OCI-LY3 (cell line): ENCODE results near the gene EFCAB6.

ENCODE experiments used
- H2AFZ ChIP-seq: fragments of 200-600, 300-600 bp; shearing (Covaris generic); 2 replicates; pipeline ENCODE4 v1.6.0; 2014; ENCODE audit warnings: antibody characterized with exemption, low read depth, low read length
- H3K27ac ChIP-seq: fragments of 200-600, 300-600 bp; sonication (generic); 2 replicates; pipeline ENCODE4 v1.5.1; 2014; ENCODE audit warnings: mild to moderate bottlenecking, low read length, moderate library complexity, mixed read lengths
- H3K27me3 ChIP-seq: fragments of 200-600, 300-600 bp; sonication (generic); 2 replicates; pipeline ENCODE4 v1.6.1; 2014; ENCODE audit warnings: low read depth, low read length, mixed read lengths
- H3K36me3 ChIP-seq: fragments of 200-600, 300-600 bp; sonication (generic); replicated peaks from 2 replicates; pipeline ENCODE3; 2014; ENCODE audit warnings: low read depth, low read length, mixed read lengths
- H3K4me1 ChIP-seq: fragments of 300-600, 200-600 bp; sonication (generic); 2 replicates; pipeline ENCODE4 v1.6.1; 2014; ENCODE audit warnings: low read length, mixed read lengths
- H3K4me2 ChIP-seq: fragments of 200-600, 300-600 bp; sonication (generic); 2 replicates; pipeline ENCODE4 v1.6.1; 2014; ENCODE audit warnings: low read length, mixed read lengths
- H3K4me3 ChIP-seq: fragments of 300-600, 200-600 bp; sonication (generic); 2 replicates; pipeline ENCODE4 v1.5.1; 2014; ENCODE audit warnings: antibody characterized with exemption, mild to moderate bottlenecking, low read length, moderate library complexity
- H3K79me2 ChIP-seq: fragments of 300-600, 200-600 bp; shearing (Covaris generic); 2 replicates; pipeline ENCODE4 v1.6.1; 2014; ENCODE audit warnings: mild to moderate bottlenecking, low read length, mixed read lengths
- H3K9ac ChIP-seq: fragments of 300-600, 200-600 bp; shearing (Covaris generic); 2 replicates; pipeline ENCODE4 v1.6.0; 2014; ENCODE audit warnings: mild to moderate bottlenecking, low read length, moderate library complexity
- H3K9me3 ChIP-seq: fragments of 200-600, 300-600 bp; shearing (Covaris generic); 2 replicates; pipeline ENCODE4 v1.6.1; 2014; ENCODE audit warnings: low read length, mixed read lengths; ENCODE audit not compliant: insufficient read depth
- H4K20me1 ChIP-seq: fragments of 200-600, 300-600 bp; sonication (generic); 2 replicates; pipeline ENCODE4 v1.6.1; 2016; ENCODE audit warnings: low read length, mixed read lengths; ENCODE audit not compliant: insufficient read depth
- EZH2phosphoT487 ChIP-seq: fragments of 200-600 bp; shearing (Covaris generic); IDR thresholded peaks from 2 replicates; pipeline ENCODE4 v1.6.1; 2018; ENCODE audit warnings: antibody characterized with exemption, mixed run types, low read depth
- TF ChIP-seq, protein P1 (sequence below): fragments of 200-600, 300-600 bp; sonication (generic); IDR thresholded peaks from 2 replicates; pipeline ENCODE4 v1.5.1; 2014; ENCODE audit warnings: antibody characterized with exemption, low read length, low read depth

The EFCAB6 gene

DNA sequence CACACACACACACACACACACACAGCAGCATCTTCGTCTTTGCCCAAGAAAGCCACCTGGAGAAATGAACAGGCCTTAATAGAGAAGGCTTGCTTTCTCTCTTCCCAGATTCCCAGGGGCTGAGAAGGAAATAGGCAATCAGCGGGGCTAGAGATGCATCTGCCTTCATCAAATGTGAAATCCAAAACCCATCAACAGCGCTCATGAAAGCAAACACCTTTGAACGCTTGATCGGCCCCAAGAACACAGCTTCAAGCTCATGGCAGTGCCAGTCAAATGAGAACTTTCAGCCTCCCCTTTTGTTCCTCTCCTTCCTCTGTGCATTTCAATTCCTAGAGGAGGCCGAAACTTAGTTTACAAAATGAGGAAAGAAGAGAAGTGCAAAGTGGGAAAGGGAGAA, 122.7 kb downstream of the EFCAB6 start:
- Histone ChIP-seq H3K79me2 (no peaks in the 10 kb centered on the region), H3K4me2 (no peak overlapping the region), H2AFZ (no peak overlapping the region), H3K4me3 (no peak overlapping the region), H3K4me1 (no peaks in the 10 kb centered on the region), H4K20me1 (no peaks in the 10 kb centered on the region), H3K36me3 (no peaks in the 10 kb centered on the region), H3K9me3 (no peaks in the 10 kb centered on the region), H3K27me3 (peaks cover 16% of the 10 kb centered on the region; the same call in 1 of the 2 replicates), H3K27ac (no peak overlapping the region), H3K9ac (no peak overlapping the region)
- TF ChIP-seq, protein P1, sequence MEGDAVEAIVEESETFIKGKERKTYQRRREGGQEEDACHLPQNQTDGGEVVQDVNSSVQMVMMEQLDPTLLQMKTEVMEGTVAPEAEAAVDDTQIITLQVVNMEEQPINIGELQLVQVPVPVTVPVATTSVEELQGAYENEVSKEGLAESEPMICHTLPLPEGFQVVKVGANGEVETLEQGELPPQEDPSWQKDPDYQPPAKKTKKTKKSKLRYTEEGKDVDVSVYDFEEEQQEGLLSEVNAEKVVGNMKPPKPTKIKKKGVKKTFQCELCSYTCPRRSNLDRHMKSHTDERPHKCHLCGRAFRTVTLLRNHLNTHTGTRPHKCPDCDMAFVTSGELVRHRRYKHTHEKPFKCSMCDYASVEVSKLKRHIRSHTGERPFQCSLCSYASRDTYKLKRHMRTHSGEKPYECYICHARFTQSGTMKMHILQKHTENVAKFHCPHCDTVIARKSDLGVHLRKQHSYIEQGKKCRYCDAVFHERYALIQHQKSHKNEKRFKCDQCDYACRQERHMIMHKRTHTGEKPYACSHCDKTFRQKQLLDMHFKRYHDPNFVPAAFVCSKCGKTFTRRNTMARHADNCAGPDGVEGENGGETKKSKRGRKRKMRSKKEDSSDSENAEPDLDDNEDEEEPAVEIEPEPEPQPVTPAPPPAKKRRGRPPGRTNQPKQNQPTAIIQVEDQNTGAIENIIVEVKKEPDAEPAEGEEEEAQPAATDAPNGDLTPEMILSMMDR, result no peak
- no peak for TF ChIP-seq EZH2phosphoT487

DNA sequence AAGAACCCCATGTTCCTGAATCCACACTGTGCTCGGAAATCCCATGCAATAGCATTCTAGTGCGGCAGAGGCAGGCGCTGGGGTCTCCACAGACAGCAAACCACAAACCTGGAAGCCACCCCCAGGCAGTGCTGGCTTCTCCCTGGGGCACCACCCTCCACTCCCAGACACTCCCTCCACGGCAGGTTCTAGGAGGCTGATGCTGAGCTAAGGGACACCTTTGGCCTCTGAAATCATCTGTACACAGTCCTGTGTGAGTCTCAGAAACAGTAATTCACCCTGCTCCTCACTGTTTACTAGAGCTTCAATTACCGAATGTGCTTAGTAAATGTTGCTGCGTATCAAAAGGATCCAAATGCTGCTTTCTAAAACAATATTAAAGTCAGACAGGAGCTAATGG, 129.3 kb downstream of the EFCAB6 start:
- Histone ChIP-seq H3K9ac (no peak overlapping the region), H3K4me1 (no peaks in the 10 kb centered on the region), H3K4me2 (no peak overlapping the region), H3K4me3 (no peak overlapping the region), H2AFZ (no peak overlapping the region), H3K9me3 (no peaks in the 10 kb centered on the region), H3K79me2 (no peaks in the 10 kb centered on the region), H3K36me3 (no peaks in the 10 kb centered on the region), H3K27me3 (peaks cover 39% of the 10 kb centered on the region), H4K20me1 (no peaks in the 10 kb centered on the region), H3K27ac (no peak overlapping the region)
- TF ChIP-seq, protein P1, result no peak
- TF ChIP-seq EZH2phosphoT487, result no peak

DNA sequence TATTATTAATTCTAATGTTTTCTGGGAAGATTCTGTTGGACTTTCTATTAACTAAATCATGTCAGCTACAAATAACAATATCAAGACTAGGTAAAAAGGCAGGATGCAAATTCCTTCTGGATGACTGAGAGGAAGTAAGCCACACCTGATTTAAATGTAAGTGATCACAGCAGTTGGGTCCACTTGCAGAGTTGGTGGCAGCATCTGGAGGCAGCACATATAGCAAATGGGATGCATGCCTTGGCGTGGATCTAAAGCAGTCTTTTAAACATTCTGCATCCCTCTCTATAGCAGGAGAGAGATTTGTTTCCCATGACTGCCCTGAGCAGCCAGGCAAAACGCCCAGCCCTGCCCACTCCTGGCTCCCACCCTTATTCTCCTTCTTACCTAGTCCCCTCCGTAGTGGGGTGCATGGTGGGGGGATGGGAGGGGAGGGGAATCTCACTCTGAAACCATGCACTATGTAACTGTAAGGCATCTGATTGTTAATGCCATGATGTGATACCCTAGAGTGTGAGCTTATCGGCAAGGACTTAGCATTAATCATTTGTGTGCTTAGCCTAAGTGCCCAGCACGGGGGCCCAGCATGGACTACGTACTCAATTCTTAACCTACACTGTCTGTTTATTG, 130.3 kb downstream of the EFCAB6 start:
- Histone ChIP-seq H3K27me3 (peaks cover 38% of the 10 kb centered on the region), H2AFZ (no peak overlapping the region), H3K4me2 (no peak overlapping the region), H3K4me3 (no peak overlapping the region), H4K20me1 (no peaks in the 10 kb centered on the region), H3K79me2 (no peaks in the 10 kb centered on the region), H3K36me3 (no peaks in the 10 kb centered on the region), H3K9ac (no peak overlapping the region), H3K9me3 (no peaks in the 10 kb centered on the region), H3K27ac (no peak overlapping the region), H3K4me1 (no peaks in the 10 kb centered on the region)
- TF ChIP-seq EZH2phosphoT487, result no peak
- TF ChIP-seq, protein P1, result no peak

DNA sequence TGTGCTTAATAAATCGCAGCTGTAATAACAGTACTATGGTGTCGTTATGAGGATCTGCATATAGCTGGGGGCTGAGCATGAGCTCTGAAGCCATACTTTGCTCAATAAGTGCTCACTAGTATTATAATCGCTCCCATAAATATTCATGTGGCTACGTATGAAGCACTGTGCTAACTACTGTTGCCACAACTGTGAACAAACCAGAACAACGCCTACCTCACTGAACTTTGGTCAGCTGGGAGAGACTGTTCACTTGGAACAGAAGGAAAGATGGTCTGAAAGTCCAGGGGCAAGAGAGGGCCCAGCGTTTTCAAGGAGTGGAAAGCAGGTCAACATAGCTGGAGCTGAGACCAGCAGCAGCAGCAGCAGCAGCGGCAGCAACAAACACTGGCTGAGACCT, 141.6 kb downstream of the EFCAB6 start:
- H2AFZ ChIP-seq, result no peak overlapping the region
- no peak overlapping the region for H3K9ac ChIP-seq
- H3K27me3 ChIP-seq, result peaks cover 28% of the 10 kb centered on the region
- H4K20me1 ChIP-seq, result no peaks in the 10 kb centered on the region
- peaks cover 14% of the 10 kb centered on the region; the same call in 1 of the 2 replicates for H3K4me1 ChIP-seq
- peaks cover 5% of the 10 kb centered on the region; the same call in 1 of the 2 replicates for H3K9me3 ChIP-seq
- no peaks in the 10 kb centered on the region for H3K79me2 ChIP-seq
- no peak for TF ChIP-seq EZH2phosphoT487
- TF ChIP-seq, protein P1, result no peak
- no peak overlapping the region for H3K27ac ChIP-seq
- H3K4me3 ChIP-seq, result no peak overlapping the region
- no peaks in the 10 kb centered on the region for H3K36me3 ChIP-seq
- no peak overlapping the region for H3K4me2 ChIP-seq
